Measurements from ENCODE around the gene IGSF3.
"Not testable (repeated sequence)": the region's sequence is repeated elsewhere in the genome, so short reads cannot be mapped to it uniquely, and the experiment has no call there.

IGSF3 gene

DNA sequence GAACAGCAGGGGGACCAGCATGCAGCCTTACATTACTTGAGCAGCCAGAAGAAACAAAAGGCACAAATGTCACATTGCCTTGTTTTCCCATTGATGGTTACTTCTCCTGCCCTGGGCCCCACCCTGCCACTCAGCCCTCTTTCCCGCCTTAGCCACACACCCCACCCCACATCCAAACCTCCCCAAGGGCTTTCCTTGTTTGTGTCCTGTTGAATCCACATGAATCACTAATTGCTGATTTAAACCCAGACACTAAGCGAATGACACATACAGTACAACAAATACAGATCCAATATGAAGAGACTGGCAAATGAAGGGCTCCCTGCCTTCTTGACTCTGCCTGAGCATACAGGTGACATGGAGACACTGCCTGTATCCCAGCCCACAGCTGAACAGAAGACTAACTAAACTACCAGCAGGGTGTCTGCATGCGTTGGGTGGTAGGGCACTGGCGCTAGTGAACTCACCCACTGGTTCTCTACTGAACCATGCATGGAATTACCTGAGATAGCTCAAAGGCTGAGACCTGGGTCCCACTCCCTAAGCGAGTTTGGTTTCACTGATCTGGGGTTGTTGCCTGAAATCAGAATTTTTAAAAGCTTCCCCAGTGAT lies 3.1 kb downstream of the IGSF3 start:
- H3K36me3 ChIP-seq (replicated peaks; ENCODE audit: insufficient read depth, low read length) = no peaks in the 10 kb centered on the region
- no peak for DNase-seq
- TF ChIP-seq EZH2phosphoT487 (IDR thresholded peaks at IDR 0.05; ENCODE audit: low read length) (no peak), EZH2 (optimal IDR thresholded peaks at IDR 0.05; ENCODE audit: low read depth, low read length) (no peak)
- TF ChIP-seq, protein P1, sequence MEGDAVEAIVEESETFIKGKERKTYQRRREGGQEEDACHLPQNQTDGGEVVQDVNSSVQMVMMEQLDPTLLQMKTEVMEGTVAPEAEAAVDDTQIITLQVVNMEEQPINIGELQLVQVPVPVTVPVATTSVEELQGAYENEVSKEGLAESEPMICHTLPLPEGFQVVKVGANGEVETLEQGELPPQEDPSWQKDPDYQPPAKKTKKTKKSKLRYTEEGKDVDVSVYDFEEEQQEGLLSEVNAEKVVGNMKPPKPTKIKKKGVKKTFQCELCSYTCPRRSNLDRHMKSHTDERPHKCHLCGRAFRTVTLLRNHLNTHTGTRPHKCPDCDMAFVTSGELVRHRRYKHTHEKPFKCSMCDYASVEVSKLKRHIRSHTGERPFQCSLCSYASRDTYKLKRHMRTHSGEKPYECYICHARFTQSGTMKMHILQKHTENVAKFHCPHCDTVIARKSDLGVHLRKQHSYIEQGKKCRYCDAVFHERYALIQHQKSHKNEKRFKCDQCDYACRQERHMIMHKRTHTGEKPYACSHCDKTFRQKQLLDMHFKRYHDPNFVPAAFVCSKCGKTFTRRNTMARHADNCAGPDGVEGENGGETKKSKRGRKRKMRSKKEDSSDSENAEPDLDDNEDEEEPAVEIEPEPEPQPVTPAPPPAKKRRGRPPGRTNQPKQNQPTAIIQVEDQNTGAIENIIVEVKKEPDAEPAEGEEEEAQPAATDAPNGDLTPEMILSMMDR (IDR thresholded peaks at IDR 0.05; ENCODE audit: low read length) = no peak
- H4K20me1 ChIP-seq (ENCODE audit: insufficient read depth, low read length) = no peaks in the 10 kb centered on the region
- no peak overlapping the region for H3K27ac ChIP-seq (ENCODE audit: low read length)
- H3K27me3 ChIP-seq (replicated peaks; ENCODE audit: insufficient read depth, low read length) = no peaks in the 10 kb centered on the region
- H3K9ac ChIP-seq (ENCODE audit: low read length) = no peak overlapping the region
- H3K79me2 ChIP-seq (ENCODE audit: low read length) = no peaks in the 10 kb centered on the region
- H3K4me3 ChIP-seq (ENCODE audit: low read length) = no peak overlapping the region
- H2AFZ ChIP-seq (ENCODE audit: low read length) = no peak overlapping the region
- no peaks in the 10 kb centered on the region for H3F3A ChIP-seq (ENCODE audit: insufficient read depth, low read length)
- no peaks in the 10 kb centered on the region for H3K9me3 ChIP-seq (replicated peaks; ENCODE audit: insufficient read depth, low read length)
- H3K4me1 ChIP-seq (ENCODE audit: low read length) = no peaks in the 10 kb centered on the region
- no peaks in the 10 kb centered on the region for H3K9me2 ChIP-seq (replicated peaks; ENCODE audit: insufficient read depth, low read length)
- H3K4me2 ChIP-seq (ENCODE audit: low read depth, low read length) = no peak overlapping the region

DNA sequence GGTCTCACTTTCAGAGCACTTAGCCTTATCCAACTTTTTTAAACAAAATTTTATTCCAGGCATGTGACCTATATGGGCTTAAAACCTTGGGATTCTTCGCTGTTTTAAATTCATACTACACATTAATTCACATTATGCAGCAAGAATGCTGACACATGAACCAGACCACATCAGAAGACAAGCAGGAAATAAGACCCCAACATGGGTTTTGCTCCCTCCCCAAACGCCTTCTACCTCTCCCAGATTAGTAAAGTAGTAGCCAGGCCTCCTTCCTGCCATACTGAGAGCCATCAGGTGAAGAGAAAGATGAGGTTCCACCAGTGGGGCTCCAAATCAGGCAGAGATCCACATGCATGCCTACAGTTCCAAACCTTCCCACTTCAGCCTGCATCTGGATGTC lies 3.7 kb downstream of the IGSF3 start:
- H3F3A ChIP-seq (ENCODE audit: insufficient read depth, low read length) = no peaks in the 10 kb centered on the region
- H4K20me1 ChIP-seq (ENCODE audit: insufficient read depth, low read length) = no peaks in the 10 kb centered on the region
- no peak overlapping the region for H3K27ac ChIP-seq (ENCODE audit: low read length)
- no peaks in the 10 kb centered on the region for H3K36me3 ChIP-seq (replicated peaks; ENCODE audit: insufficient read depth, low read length)
- no peak overlapping the region for H3K4me2 ChIP-seq (ENCODE audit: low read depth, low read length)
- no peak overlapping the region for H3K4me3 ChIP-seq (ENCODE audit: low read length)
- H3K9me2 ChIP-seq (replicated peaks; ENCODE audit: insufficient read depth, low read length) = no peaks in the 10 kb centered on the region
- H3K27me3 ChIP-seq (replicated peaks; ENCODE audit: insufficient read depth, low read length) = no peaks in the 10 kb centered on the region
- no peak overlapping the region for H2AFZ ChIP-seq (ENCODE audit: low read length)
- no peak overlapping the region for H3K9ac ChIP-seq (ENCODE audit: low read length)
- DNase-seq = no peak
- H3K9me3 ChIP-seq (replicated peaks; ENCODE audit: insufficient read depth, low read length) = no peaks in the 10 kb centered on the region
- H3K4me1 ChIP-seq (ENCODE audit: low read length) = no peaks in the 10 kb centered on the region
- TF ChIP-seq EZH2phosphoT487 (IDR thresholded peaks at IDR 0.05; ENCODE audit: low read length) = no peak
- TF ChIP-seq EZH2 (optimal IDR thresholded peaks at IDR 0.05; ENCODE audit: low read depth, low read length) = no peak
- no peaks in the 10 kb centered on the region for H3K79me2 ChIP-seq (ENCODE audit: low read length)

- Histone ChIP-seq H3F3A (ENCODE audit: insufficient read depth, low read length) (no peaks in the 10 kb centered on the region), H3K4me3 (ENCODE audit: low read length) (no peak overlapping the region), H3K27me3 (replicated peaks; ENCODE audit: insufficient read depth, low read length) (no peaks in the 10 kb centered on the region), H3K27ac (ENCODE audit: low read length) (no peak overlapping the region), H2AFZ (ENCODE audit: low read length) (no peak overlapping the region), H3K79me2 (ENCODE audit: low read length) (no peaks in the 10 kb centered on the region), H3K36me3 (replicated peaks; ENCODE audit: insufficient read depth, low read length) (no peaks in the 10 kb centered on the region), H3K4me1 (ENCODE audit: low read length) (no peaks in the 10 kb centered on the region), H3K9me2 (replicated peaks; ENCODE audit: insufficient read depth, low read length) (no peaks in the 10 kb centered on the region), H3K9me3 (replicated peaks; ENCODE audit: insufficient read depth, low read length) (no peaks in the 10 kb centered on the region), H4K20me1 (ENCODE audit: insufficient read depth, low read length) (no peaks in the 10 kb centered on the region), H3K4me2 (ENCODE audit: low read depth, low read length) (no peak overlapping the region), H3K9ac (ENCODE audit: low read length) (no peak overlapping the region)
- TF ChIP-seq EZH2phosphoT487 (IDR thresholded peaks at IDR 0.05; ENCODE audit: low read length) (no peak), EZH2 (optimal IDR thresholded peaks at IDR 0.05; ENCODE audit: low read depth, low read length) (no peak)
- TF ChIP-seq, protein P1 (IDR thresholded peaks at IDR 0.05; ENCODE audit: low read length) = no peak
- no peak for DNase-seq
These were observed 5.9 kb downstream of the IGSF3 start for GRCh38 chr1:116661633-116662032.

DNA sequence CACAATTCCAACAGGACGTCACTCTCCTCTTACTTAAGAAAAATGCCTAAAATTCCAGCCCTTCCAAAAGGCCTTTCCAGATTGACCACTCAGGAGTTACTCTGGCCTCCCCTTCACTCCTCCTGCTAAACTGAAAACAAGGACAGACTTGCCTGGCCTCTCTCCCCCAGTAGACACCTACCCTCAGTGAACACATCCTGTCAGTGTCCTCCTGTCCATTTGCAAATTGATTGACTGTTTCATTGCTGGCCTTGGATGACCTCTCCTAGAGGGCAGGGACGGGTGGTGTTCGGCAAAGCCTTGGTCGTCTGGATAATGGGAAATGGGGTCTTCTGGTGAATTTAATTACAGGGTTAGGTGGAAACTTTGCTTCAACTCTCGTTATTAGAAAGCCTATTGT lies 8.9 kb downstream of the IGSF3 start:
- H3K9ac ChIP-seq (ENCODE audit: low read length); H3K4me2 ChIP-seq (ENCODE audit: low read depth, low read length); H3K27me3 ChIP-seq (replicated peaks; ENCODE audit: insufficient read depth, low read length); H3K9me3 ChIP-seq (replicated peaks; ENCODE audit: insufficient read depth, low read length); H4K20me1 ChIP-seq (ENCODE audit: insufficient read depth, low read length); DNase-seq; H3K79me2 ChIP-seq (ENCODE audit: low read length); H3K4me3 ChIP-seq (ENCODE audit: low read length); H3K27ac ChIP-seq (ENCODE audit: low read length); H3F3A ChIP-seq (ENCODE audit: insufficient read depth, low read length); H3K9me2 ChIP-seq (replicated peaks; ENCODE audit: insufficient read depth, low read length); H3K36me3 ChIP-seq (replicated peaks; ENCODE audit: insufficient read depth, low read length); H2AFZ ChIP-seq (ENCODE audit: low read length); H3K4me1 ChIP-seq (ENCODE audit: low read length): not testable (repeated sequence)

- not testable (repeated sequence) for H3K36me3 ChIP-seq (replicated peaks; ENCODE audit: insufficient read depth, low read length); H3K79me2 ChIP-seq (ENCODE audit: low read length); H2AFZ ChIP-seq (ENCODE audit: low read length); H3K27ac ChIP-seq (ENCODE audit: low read length); H3K4me1 ChIP-seq (ENCODE audit: low read length); H3K4me2 ChIP-seq (ENCODE audit: low read depth, low read length); H3K9me2 ChIP-seq (replicated peaks; ENCODE audit: insufficient read depth, low read length); DNase-seq; H3K9me3 ChIP-seq (replicated peaks; ENCODE audit: insufficient read depth, low read length); H3K4me3 ChIP-seq (ENCODE audit: low read length); H4K20me1 ChIP-seq (ENCODE audit: insufficient read depth, low read length); H3F3A ChIP-seq (ENCODE audit: insufficient read depth, low read length); H3K9ac ChIP-seq (ENCODE audit: low read length); H3K27me3 ChIP-seq (replicated peaks; ENCODE audit: insufficient read depth, low read length)
These were observed 9.7 kb downstream of the IGSF3 start for GRCh38 chr1:116657836-116658235.

Data from MM.1S (cell line).